HEK293 (cell line): ENCODE measurements around the gene UBE2Q1.
A peak's percentile ranks its signal among the peaks of the same experiment; 100 is the strongest.

Experiments used
- EGR2 ChIP-seq: fragments of 450-650 bp; formaldehyde crosslinking; IDR thresholded peaks from 2 replicates; pipeline ENCODE4 v1.5.1; 2016; ENCODE audit warnings: low read depth, missing biosample characterization, missing genetic modification characterization
- HOXD13 ChIP-seq: sonication (generic); formaldehyde crosslinking; IDR thresholded peaks from 2 replicates; pipeline ENCODE4 v1.8.0; 2022; ENCODE audit warnings: missing genetic modification reagents, borderline replicate concordance
- SCRT1 ChIP-seq: fragments of 450-650 bp; formaldehyde crosslinking; IDR thresholded peaks from 2 replicates; pipeline ENCODE4 v1.5.1; 2016; ENCODE audit warnings: missing biosample characterization, missing genetic modification characterization, borderline replicate concordance
- YY2 ChIP-seq: fragments of 450-650 bp; formaldehyde crosslinking; IDR thresholded peaks from 2 replicates; pipeline ENCODE4 v1.5.1; 2016; ENCODE audit warnings: missing biosample characterization, missing genetic modification characterization
- ZEB2 ChIP-seq: fragments of 450-650 bp; formaldehyde crosslinking; IDR thresholded peaks from 2 replicates; pipeline ENCODE4 v1.5.1; 2016; ENCODE audit warnings: missing biosample characterization, missing genetic modification characterization
- ZNF121 ChIP-seq: fragments of 450-650 bp; formaldehyde crosslinking; IDR thresholded peaks from 2 replicates; pipeline ENCODE4 v1.5.1; 2016; ENCODE audit warnings: missing biosample characterization, missing genetic modification characterization
- ZNF239 ChIP-seq: fragments of 450-650 bp; formaldehyde crosslinking; IDR thresholded peaks from 2 replicates; pipeline ENCODE4 v1.5.1; 2016; ENCODE audit warnings: missing biosample characterization, missing genetic modification characterization
- ZNF335 ChIP-seq: fragments of 450-650 bp; formaldehyde crosslinking; conservative IDR thresholded peaks from 2 replicates; pipeline ENCODE4 v1.5.1; 2016; ENCODE audit warnings: missing biosample characterization, missing genetic modification characterization
- ZNF510 ChIP-seq: fragments of 450-650 bp; formaldehyde crosslinking; IDR thresholded peaks from 2 replicates; pipeline ENCODE4 v1.5.1; 2018; ENCODE audit warnings: mild to moderate bottlenecking, missing genetic modification characterization, missing biosample characterization; ENCODE audit not compliant: insufficient replicate concordance
- ZNF529 ChIP-seq: fragments of 450-650 bp; formaldehyde crosslinking; IDR thresholded peaks from 2 replicates; pipeline ENCODE4 v1.5.1; 2017; ENCODE audit warnings: missing genetic modification characterization, missing biosample characterization; ENCODE audit not compliant: insufficient replicate concordance
- ZNF654 ChIP-seq: fragments of 450-650 bp; formaldehyde crosslinking; IDR thresholded peaks from 2 replicates; pipeline ENCODE4 v1.5.1; 2016; ENCODE audit warnings: low read depth, missing biosample characterization, missing genetic modification characterization
- TF ChIP-seq, protein P1 (sequence below): fragments of 450-650 bp; formaldehyde crosslinking; conservative IDR thresholded peaks from 2 replicates; pipeline ENCODE4 v1.5.1; 2016; ENCODE audit warnings: low read depth, missing biosample characterization, missing genetic modification characterization
- TF ChIP-seq, protein P2 (sequence below): fragments of 450-650 bp; formaldehyde crosslinking; IDR thresholded peaks from 2 replicates; pipeline ENCODE4 v1.5.1; 2016; ENCODE audit warnings: missing biosample characterization, missing genetic modification characterization, borderline replicate concordance
- TF ChIP-seq, protein P3 (sequence below): fragments of 450-650 bp; formaldehyde crosslinking; IDR thresholded peaks from 2 replicates; pipeline ENCODE4 v1.5.1; 2017; ENCODE audit warnings: missing biosample characterization, missing genetic modification characterization
- TF ChIP-seq, protein P4 (sequence below): fragments of 450-650 bp; formaldehyde crosslinking; IDR thresholded peaks from 2 replicates; pipeline ENCODE4 v1.5.1; 2016; ENCODE audit warnings: missing biosample characterization, missing genetic modification characterization

The UBE2Q1 gene

DNA sequence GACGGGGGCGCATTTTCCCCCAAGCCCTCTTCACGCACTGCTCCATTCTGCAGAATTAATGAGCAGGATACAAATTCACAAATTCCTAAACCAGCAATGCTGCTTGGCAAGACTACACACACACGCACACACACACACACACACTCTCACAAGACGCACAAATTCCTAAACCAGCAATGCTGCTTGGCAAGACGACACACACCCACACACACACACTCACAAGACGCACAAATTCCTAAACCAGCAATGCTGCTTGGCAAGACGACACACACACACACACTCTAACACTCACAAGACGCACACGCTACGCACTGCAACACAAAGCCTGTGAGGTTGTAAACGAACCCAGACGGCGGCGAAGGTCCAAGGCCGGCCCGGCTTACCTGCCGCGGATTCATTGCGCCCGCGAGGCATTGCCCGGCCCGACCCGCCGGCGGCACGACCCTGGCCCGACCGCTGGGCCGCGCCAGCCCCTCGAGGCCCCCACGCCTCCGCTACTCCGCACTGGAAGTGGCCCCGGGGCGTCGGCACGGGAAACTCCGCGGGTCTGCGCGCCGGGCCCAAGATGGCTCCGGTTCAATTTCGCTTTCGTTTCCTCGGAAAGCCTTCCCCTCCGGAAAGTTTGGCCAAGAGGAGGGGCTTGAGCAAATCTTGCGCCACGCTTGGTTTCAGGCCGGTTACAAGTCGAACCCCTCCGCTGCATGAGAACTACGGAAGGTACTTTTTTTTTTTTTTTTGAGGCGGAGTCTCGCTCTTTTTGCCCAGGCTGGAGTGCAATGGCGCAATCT is 49.3 kb upstream of the UBE2Q1 start, which contains the start of gene ADAR (continued):
- TF ChIP-seq, protein P1, sequence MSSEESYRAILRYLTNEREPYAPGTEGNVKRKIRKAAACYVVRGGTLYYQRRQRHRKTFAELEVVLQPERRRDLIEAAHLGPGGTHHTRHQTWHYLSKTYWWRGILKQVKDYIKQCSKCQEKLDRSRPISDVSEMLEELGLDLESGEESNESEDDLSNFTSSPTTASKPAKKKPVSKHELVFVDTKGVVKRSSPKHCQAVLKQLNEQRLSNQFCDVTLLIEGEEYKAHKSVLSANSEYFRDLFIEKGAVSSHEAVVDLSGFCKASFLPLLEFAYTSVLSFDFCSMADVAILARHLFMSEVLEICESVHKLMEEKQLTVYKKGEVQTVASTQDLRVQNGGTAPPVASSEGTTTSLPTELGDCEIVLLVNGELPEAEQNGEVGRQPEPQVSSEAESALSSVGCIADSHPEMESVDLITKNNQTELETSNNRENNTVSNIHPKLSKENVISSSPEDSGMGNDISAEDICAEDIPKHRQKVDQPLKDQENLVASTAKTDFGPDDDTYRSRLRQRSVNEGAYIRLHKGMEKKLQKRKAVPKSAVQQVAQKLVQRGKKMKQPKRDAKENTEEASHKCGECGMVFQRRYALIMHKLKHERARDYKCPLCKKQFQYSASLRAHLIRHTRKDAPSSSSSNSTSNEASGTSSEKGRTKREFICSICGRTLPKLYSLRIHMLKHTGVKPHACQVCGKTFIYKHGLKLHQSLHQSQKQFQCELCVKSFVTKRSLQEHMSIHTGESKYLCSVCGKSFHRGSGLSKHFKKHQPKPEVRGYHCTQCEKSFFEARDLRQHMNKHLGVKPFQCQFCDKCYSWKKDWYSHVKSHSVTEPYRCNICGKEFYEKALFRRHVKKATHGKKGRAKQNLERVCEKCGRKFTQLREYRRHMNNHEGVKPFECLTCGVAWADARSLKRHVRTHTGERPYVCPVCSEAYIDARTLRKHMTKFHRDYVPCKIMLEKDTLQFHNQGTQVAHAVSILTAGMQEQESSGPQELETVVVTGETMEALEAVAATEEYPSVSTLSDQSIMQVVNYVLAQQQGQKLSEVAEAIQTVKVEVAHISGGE (tag by site-specific recombination) = peak; percentile 82
- no peak for TF ChIP-seq ZNF239 (tag by site-specific recombination)
- TF ChIP-seq, protein P2, sequence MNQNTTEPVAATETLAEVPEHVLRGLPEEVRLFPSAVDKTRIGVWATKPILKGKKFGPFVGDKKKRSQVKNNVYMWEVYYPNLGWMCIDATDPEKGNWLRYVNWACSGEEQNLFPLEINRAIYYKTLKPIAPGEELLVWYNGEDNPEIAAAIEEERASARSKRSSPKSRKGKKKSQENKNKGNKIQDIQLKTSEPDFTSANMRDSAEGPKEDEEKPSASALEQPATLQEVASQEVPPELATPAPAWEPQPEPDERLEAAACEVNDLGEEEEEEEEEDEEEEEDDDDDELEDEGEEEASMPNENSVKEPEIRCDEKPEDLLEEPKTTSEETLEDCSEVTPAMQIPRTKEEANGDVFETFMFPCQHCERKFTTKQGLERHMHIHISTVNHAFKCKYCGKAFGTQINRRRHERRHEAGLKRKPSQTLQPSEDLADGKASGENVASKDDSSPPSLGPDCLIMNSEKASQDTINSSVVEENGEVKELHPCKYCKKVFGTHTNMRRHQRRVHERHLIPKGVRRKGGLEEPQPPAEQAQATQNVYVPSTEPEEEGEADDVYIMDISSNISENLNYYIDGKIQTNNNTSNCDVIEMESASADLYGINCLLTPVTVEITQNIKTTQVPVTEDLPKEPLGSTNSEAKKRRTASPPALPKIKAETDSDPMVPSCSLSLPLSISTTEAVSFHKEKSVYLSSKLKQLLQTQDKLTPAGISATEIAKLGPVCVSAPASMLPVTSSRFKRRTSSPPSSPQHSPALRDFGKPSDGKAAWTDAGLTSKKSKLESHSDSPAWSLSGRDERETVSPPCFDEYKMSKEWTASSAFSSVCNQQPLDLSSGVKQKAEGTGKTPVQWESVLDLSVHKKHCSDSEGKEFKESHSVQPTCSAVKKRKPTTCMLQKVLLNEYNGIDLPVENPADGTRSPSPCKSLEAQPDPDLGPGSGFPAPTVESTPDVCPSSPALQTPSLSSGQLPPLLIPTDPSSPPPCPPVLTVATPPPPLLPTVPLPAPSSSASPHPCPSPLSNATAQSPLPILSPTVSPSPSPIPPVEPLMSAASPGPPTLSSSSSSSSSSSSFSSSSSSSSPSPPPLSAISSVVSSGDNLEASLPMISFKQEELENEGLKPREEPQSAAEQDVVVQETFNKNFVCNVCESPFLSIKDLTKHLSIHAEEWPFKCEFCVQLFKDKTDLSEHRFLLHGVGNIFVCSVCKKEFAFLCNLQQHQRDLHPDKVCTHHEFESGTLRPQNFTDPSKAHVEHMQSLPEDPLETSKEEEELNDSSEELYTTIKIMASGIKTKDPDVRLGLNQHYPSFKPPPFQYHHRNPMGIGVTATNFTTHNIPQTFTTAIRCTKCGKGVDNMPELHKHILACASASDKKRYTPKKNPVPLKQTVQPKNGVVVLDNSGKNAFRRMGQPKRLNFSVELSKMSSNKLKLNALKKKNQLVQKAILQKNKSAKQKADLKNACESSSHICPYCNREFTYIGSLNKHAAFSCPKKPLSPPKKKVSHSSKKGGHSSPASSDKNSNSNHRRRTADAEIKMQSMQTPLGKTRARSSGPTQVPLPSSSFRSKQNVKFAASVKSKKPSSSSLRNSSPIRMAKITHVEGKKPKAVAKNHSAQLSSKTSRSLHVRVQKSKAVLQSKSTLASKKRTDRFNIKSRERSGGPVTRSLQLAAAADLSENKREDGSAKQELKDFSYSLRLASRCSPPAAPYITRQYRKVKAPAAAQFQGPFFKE (tag by site-specific recombination) = no peak
- peak; percentile 66 for TF ChIP-seq ZEB2 (tag by site-specific recombination)
- no peak for TF ChIP-seq YY2
- peak; percentile 90 for TF ChIP-seq ZNF335
- no peak for TF ChIP-seq ZNF654 (tag by site-specific recombination)
- no peak for TF ChIP-seq ZNF510
- TF ChIP-seq, protein P3, sequence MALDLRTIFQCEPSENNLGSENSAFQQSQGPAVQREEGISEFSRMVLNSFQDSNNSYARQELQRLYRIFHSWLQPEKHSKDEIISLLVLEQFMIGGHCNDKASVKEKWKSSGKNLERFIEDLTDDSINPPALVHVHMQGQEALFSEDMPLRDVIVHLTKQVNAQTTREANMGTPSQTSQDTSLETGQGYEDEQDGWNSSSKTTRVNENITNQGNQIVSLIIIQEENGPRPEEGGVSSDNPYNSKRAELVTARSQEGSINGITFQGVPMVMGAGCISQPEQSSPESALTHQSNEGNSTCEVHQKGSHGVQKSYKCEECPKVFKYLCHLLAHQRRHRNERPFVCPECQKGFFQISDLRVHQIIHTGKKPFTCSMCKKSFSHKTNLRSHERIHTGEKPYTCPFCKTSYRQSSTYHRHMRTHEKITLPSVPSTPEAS (tag by site-specific recombination) = peak; percentile 99
- no peak for TF ChIP-seq HOXD13 (CRISPR knock-in tag)
- no peak for TF ChIP-seq ZNF529
- peak; percentile 79 for TF ChIP-seq EGR2 (tag by site-specific recombination)
- TF ChIP-seq, protein P4, sequence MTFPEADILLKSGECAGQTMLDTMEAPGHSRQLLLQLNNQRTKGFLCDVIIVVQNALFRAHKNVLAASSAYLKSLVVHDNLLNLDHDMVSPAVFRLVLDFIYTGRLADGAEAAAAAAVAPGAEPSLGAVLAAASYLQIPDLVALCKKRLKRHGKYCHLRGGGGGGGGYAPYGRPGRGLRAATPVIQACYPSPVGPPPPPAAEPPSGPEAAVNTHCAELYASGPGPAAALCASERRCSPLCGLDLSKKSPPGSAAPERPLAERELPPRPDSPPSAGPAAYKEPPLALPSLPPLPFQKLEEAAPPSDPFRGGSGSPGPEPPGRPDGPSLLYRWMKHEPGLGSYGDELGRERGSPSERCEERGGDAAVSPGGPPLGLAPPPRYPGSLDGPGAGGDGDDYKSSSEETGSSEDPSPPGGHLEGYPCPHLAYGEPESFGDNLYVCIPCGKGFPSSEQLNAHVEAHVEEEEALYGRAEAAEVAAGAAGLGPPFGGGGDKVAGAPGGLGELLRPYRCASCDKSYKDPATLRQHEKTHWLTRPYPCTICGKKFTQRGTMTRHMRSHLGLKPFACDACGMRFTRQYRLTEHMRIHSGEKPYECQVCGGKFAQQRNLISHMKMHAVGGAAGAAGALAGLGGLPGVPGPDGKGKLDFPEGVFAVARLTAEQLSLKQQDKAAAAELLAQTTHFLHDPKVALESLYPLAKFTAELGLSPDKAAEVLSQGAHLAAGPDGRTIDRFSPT (tag by site-specific recombination) = peak; percentile 36; the same call in 1 of the 2 replicates
- 0 out of 2 replicates have a peak, but pooled peaks have one; percentile 11 for TF ChIP-seq ZNF121 (tag by site-specific recombination)
- no peak for TF ChIP-seq SCRT1 (tag by site-specific recombination)
